GM20431 (cell line): ENCODE results near the gene SAMM50.

ENCODE experiments used
- in situ Hi-C: fragments of 300-500 bp; cut with MseI, MboI; formaldehyde crosslinking; loops from one replicate; pipeline ENCODE4 v1.15.0; 2020; ENCODE audit warnings: low sequenced_read_pairs; ENCODE audit not compliant: unreplicated experiment

The SAMM50 gene

GRCh38 chr22:43944670-43945430 is 10.4 kb upstream of the SAMM50 start:
- in situ Hi-C loops: no loop called here

GRCh38 chr22:43945632-43946383 is 9.4 kb upstream of the SAMM50 start:
- in situ Hi-C loops: no loop called here

GRCh38 chr22:43946384-43946667 is 8.9 kb upstream of the SAMM50 start:
- in situ Hi-C loops: no loop called here

GRCh38 chr22:43948836-43949406 is 6.3 kb upstream of the SAMM50 start:
- in situ Hi-C loops: no loop called here

- in situ Hi-C loops: no loop called here
These were observed 3.9 kb upstream of the SAMM50 start for GRCh38 chr22:43951391-43951790.

GRCh38 chr22:43951966-43952365 is 3.3 kb upstream of the SAMM50 start:
- in situ Hi-C loops: no loop called here

GRCh38 chr22:43953988-43954785 is 1.1 kb upstream of the SAMM50 start:
- in situ Hi-C loops: no loop called here

GRCh38 chr22:43955883-43956782 is 891 bp downstream of the SAMM50 start:
- in situ Hi-C loops: no loop called here

- in situ Hi-C loops: no loop called here
These were observed 1.7 kb downstream of the SAMM50 start for GRCh38 chr22:43956805-43957463.

GRCh38 chr22:43957871-43958270 is 2.6 kb downstream of the SAMM50 start:
- in situ Hi-C loops: no loop called here

GRCh38 chr22:43964314-43964857 is 9.1 kb downstream of the SAMM50 start:
- in situ Hi-C loops: no loop called here

- in situ Hi-C loops: no loop called here
These were observed 11.8 kb downstream of the SAMM50 start for GRCh38 chr22:43967069-43967468.

- in situ Hi-C loops: no loop called here
These were observed 13.4 kb downstream of the SAMM50 start for GRCh38 chr22:43968614-43969013.

- in situ Hi-C loops: no loop called here
These were observed 14.0 kb downstream of the SAMM50 start for GRCh38 chr22:43969021-43969878.

- in situ Hi-C loops: no loop called here
These were observed 14.9 kb downstream of the SAMM50 start for GRCh38 chr22:43969989-43970755.

GRCh38 chr22:43971112-43971511 is 15.9 kb downstream of the SAMM50 start:
- in situ Hi-C loops: no loop called here

GRCh38 chr22:43972931-43973462 is 17.8 kb downstream of the SAMM50 start:
- in situ Hi-C loops: no loop called here
